Sigmoid colon (tissue), 7 donors: ENCODE results near the gene C1orf174. TPM values are rescaled to one million over a fixed set of nuclear protein-coding genes. Genes with fewer than 3 reads are reported as not detected.
A peak's percentile ranks its signal among the peaks of the same experiment; 100 is the strongest.

ENCODE experiments used
- DNase-seq: peaks from one replicate; pipeline ENCODE4 v3.0.0-alpha.2; 2019
- H3K27ac ChIP-seq, 4 donors: fragments of 200-600 bp; sonication (generic); one replicate each; pipeline ENCODE4 v1.5.1; 2016 to 2019; ENCODE audit warnings: mild to moderate bottlenecking in 1 of 4
- H3K27me3 ChIP-seq, 3 donors: fragments of 200-600 bp; sonication (generic); one replicate each; pipeline ENCODE4 v1.5.1; 2019; ENCODE audit warnings: mild to moderate bottlenecking in 1 of 3
- H3K36me3 ChIP-seq, 4 donors: fragments of 200-600 bp; sonication (generic); one replicate each; pipeline ENCODE4 v1.5.1; 2016 to 2019
- H3K4me1 ChIP-seq, 4 donors: fragments of 200-600 bp; sonication (generic); one replicate each; pipeline ENCODE4 v1.5.1; 2017 to 2019
- H3K4me3 ChIP-seq, 4 donors: fragments of 200-600 bp; sonication (generic); one replicate each; pipeline ENCODE4 v1.5.1; 2017 to 2019; ENCODE audit warnings: mild to moderate bottlenecking in 2 of 4, moderate library complexity in 1 of 4
- H3K9me3 ChIP-seq, 4 donors: fragments of 200-600 bp in 3 of 4; sonication (generic) in 3 of 4; one replicate each; pipeline versions ENCODE4 v1.5.1 to v1.6.1; 2013 to 2019
- EP300 ChIP-seq, 4 donors: sonication (generic); formaldehyde crosslinking; IDR thresholded peaks; one replicate each; pipeline ENCODE4 v1.6.1; 2017; ENCODE audit warnings: antibody characterized with exemption in 4 of 4
- POLR2A ChIP-seq, 2 donors: fragments of 450-650 bp; IDR thresholded peaks; one replicate each; pipeline ENCODE4 v1.6.1; 2016; ENCODE audit warnings: antibody characterized with exemption in 2 of 2, mild to moderate bottlenecking in 2 of 2, moderate library complexity in 2 of 2
- POLR2AphosphoS5 ChIP-seq, 4 donors: sonication (generic); formaldehyde crosslinking; IDR thresholded peaks; one replicate each; pipeline ENCODE4 v1.6.1; 2017; ENCODE audit warnings: antibody characterized with exemption in 4 of 4
- WGBS, 2 donors: extraction: QIAGEN DNeasy Blood & Tissue Kit; methylation state at CpG; one replicate each; pipeline ENCODE4 v1.1.7; 2013; 5-methylcytosine and 5-hydroxymethylcytosine counted together
- intact Hi-C: fragments of 100-400 bp; cut with DNase I; formaldehyde crosslinking; loops from one replicate; pipeline ENCODE4 v1.15.1; 2023
- polyA plus RNA-seq, 3 donors: library from polyadenylated mRNA; stranded (reverse); fragments of 200-250 nt; gene quantifications; one replicate each; pipeline ENCODE4 v1.2.3, GENCODE V29; 2013
- total RNA-seq, 4 donors: library from RNA; depleted of rRNA; stranded (reverse); fragments of >200 nt; gene quantifications; one replicate each; pipeline ENCODE4 v1.1.0, GENCODE V29; 2016
- TF ChIP-seq, protein P1 (sequence below), 4 experiments: fragments of 450-650 bp in 3 of 4; fragments of 200-600 bp in 1 of 4; IDR thresholded peaks; one replicate each; pipeline ENCODE4 v1.5.1; 2016 to 2019; ENCODE audit warnings: antibody characterized with exemption in 4 of 4, mild to moderate bottlenecking in 3 of 4, moderate library complexity in 2 of 4
- donor health status: healthy with polysubstance abuse.
- donor health status: Bipolar disorder and iron deficiency.
- donor health status: healthy.

Gene C1orf174
- total and polyA plus RNA-seq, 7 donors: 10.8 to 33.0 (median 23.4) TPM

DNA sequence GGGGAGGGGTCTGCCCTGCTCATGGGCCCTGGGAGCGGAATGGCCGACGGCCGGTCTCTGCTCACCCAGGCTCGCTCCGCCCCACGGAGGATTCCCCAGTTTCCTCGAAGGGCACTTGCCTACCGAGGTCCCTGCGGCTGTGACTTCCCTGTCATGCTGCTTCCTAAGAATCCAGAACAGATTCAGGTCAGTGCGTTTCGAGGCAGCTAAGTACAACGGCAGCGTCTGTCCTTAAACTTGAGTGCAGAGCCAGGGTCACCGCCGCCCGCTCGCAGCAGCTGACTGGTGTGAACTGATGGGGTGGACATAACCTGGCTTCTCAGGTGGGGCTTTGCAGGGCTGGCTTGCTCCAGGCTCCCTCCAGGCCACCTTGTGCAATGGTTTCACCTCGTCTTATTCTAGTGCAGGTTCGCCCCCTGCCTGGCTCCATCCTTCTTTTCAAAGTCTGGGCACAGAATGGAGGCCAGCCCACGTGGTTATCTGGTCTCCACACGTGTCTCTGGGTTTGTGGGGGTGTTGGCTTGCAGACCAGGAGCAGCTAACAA lies 7.6 kb upstream of the C1orf174 start:
- Histone ChIP-seq H3K4me1 (peaks cover 0 to 9% (median 3%) of the 10 kb centered on the region in 4 donors), H3K9me3 (no peaks in the 10 kb centered on the region), H3K27me3 (peaks cover 5 to 22% (median 14%) of the 10 kb centered on the region in 3 donors), H3K4me3 (no peak overlapping the region), H3K27ac (no peak overlapping the region), H3K36me3 (no peaks in the 10 kb centered on the region)
- TF ChIP-seq POLR2AphosphoS5 (IDR thresholded peaks at IDR 0.05) (no peak), POLR2A (IDR thresholded peaks at IDR 0.05) (no peak), EP300 (IDR thresholded peaks at IDR 0.05) (no peak)
- TF ChIP-seq, protein P1, sequence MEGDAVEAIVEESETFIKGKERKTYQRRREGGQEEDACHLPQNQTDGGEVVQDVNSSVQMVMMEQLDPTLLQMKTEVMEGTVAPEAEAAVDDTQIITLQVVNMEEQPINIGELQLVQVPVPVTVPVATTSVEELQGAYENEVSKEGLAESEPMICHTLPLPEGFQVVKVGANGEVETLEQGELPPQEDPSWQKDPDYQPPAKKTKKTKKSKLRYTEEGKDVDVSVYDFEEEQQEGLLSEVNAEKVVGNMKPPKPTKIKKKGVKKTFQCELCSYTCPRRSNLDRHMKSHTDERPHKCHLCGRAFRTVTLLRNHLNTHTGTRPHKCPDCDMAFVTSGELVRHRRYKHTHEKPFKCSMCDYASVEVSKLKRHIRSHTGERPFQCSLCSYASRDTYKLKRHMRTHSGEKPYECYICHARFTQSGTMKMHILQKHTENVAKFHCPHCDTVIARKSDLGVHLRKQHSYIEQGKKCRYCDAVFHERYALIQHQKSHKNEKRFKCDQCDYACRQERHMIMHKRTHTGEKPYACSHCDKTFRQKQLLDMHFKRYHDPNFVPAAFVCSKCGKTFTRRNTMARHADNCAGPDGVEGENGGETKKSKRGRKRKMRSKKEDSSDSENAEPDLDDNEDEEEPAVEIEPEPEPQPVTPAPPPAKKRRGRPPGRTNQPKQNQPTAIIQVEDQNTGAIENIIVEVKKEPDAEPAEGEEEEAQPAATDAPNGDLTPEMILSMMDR (IDR thresholded peaks at IDR 0.05): no peak
- intact Hi-C loops: loop anchor here (10.0 kb wide), 2 partner anchors 283 to 1263 kb away; partner anchors contain the start of gene TPRG1L
- WGBS, 2 donors: 80 to 85% methylated on average over 22 of the region's 22 CpGs
- peak; percentile 55 for DNase-seq

DNA sequence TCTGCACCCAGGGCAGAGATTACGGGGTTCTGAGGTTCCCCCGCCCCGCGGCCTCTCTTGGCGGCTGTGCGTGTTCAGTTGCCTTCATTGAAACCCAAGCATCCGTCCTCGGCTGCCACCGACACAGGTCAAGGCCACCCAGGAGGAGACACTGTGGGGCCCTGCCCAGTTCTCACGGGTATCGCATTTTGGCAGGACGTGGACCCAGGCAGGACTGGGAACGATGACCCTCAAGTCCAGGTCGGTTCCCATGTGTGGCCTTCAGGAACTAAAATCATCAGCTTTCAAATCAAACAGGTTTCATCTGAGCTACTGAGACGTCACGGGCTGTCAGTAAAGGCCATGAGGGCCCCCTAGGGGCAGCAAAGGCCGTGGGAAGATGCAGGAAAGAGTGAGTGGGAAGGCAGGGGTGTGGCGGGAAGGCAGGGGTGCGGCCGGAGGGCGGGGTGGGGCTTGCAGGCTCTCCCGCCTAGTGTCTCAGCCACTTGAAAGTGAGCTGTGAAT lies 7.0 kb upstream of the C1orf174 start:
- TF ChIP-seq, protein P1 (IDR thresholded peaks at IDR 0.05): no peak
- no peak for TF ChIP-seq POLR2A (IDR thresholded peaks at IDR 0.05)
- intact Hi-C loops: loop anchor here (10.0 kb wide), 2 partner anchors 282 to 1262 kb away; partner anchors contain the start of gene TPRG1L
- DNase-seq: peak; percentile 43
- Histone ChIP-seq H3K4me1 (peaks cover 0 to 9% (median 3%) of the 10 kb centered on the region in 4 donors), H3K27ac (no peak overlapping the region), H3K36me3 (no peaks in the 10 kb centered on the region), H3K4me3 (no peak overlapping the region), H3K9me3 (no peaks in the 10 kb centered on the region), H3K27me3 (peaks cover 5 to 21% (median 14%) of the 10 kb centered on the region in 3 donors)
- WGBS, 2 donors: 64 to 66% methylated on average over 22 of the region's 22 CpGs

GRCh38 chr1:3906672-3907020 lies 6.6 kb upstream of the C1orf174 start:
- Histone ChIP-seq H3K9me3 (no peaks in the 10 kb centered on the region), H3K27me3 (peaks cover 5 to 17% (median 10%) of the 10 kb centered on the region in 3 donors), H3K4me3 (no peak overlapping the region), H3K36me3 (no peaks in the 10 kb centered on the region), H3K27ac (no peak overlapping the region), H3K4me1 (peaks cover 0 to 9% (median 3%) of the 10 kb centered on the region in 4 donors)
- DNase-seq: peak; percentile 57
- intact Hi-C loops: loop anchor here (10.0 kb wide), 2 partner anchors 282 to 1262 kb away; partner anchors contain the start of gene TPRG1L
- TF ChIP-seq POLR2A (IDR thresholded peaks at IDR 0.05) (no peak), POLR2AphosphoS5 (IDR thresholded peaks at IDR 0.05) (no peak), EP300 (IDR thresholded peaks at IDR 0.05) (no peak)
- TF ChIP-seq, protein P1 (IDR thresholded peaks at IDR 0.05): no peak
- WGBS, 2 donors: 87 to 95% methylated on average over 11 of the region's 11 CpGs

GRCh38 chr1:3905953-3906671 lies 6.0 kb upstream of the C1orf174 start:
- H3K4me3 ChIP-seq: no peak overlapping the region
- H3K36me3 ChIP-seq: no peaks in the 10 kb centered on the region
- DNase-seq: peak; percentile 55
- WGBS, 2 donors: 75 to 84% methylated on average over 18 of the region's 18 CpGs
- peaks cover 0 to 5% (median 4%) of the 10 kb centered on the region in 4 donors for H3K4me1 ChIP-seq
- intact Hi-C loops: loop anchor here (10.0 kb wide), 2 partner anchors 281 to 1261 kb away; partner anchors contain the start of gene TPRG1L
- H3K27ac ChIP-seq: no peak overlapping the region
- H3K27me3 ChIP-seq: peaks cover 1 to 12% (median 6%) of the 10 kb centered on the region in 3 donors
- H3K9me3 ChIP-seq: no peaks in the 10 kb centered on the region
- TF ChIP-seq EP300 (IDR thresholded peaks at IDR 0.05): no peak
- TF ChIP-seq, protein P1 (IDR thresholded peaks at IDR 0.05): no peak
- TF ChIP-seq POLR2AphosphoS5 (IDR thresholded peaks at IDR 0.05): no peak
- no peak for TF ChIP-seq POLR2A (IDR thresholded peaks at IDR 0.05)
